Stimulated activated CD4-positive, alpha-beta T cell treated with anti-CD3 and anti-CD28 coated beads, Interleukin-1b, Interleukin-23, amount 100 ng/mL, for 24 hours (primary cell): ENCODE measurements around the gene NHSL2.
"Not testable (repeated sequence)": the region's sequence is repeated elsewhere in the genome, so short reads cannot be mapped to it uniquely, and the experiment has no call there.

Source experiments
- DNase-seq, 4 experiments: peaks; one replicate each; pipeline ENCODE4 v3.0.0-alpha.2; 2020; ENCODE audit warnings: low read depth in 4 of 4, low spot score in 1 of 4

NHSL2 gene

DNA sequence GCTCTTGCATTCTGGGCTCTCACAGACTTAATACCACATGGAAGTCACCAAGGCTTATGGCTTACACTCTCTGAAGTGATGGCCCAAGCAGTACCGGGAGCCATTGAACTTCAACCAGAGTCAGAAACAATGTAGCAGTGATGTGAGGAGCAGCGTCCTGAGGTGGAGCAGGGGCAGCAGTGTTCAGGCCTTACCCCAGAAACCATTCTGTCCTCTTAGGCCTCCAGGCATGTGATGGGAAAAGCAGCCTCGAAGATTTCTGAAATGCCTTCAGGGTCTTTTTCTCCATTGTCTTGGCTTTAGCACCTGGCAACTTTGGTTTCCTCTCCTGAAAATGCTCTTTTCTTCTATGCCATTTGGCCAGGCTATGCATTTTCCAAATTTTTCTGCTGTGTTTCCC lies 248.1 kb downstream of the NHSL2 start:
- no peak for DNase-seq

DNA sequence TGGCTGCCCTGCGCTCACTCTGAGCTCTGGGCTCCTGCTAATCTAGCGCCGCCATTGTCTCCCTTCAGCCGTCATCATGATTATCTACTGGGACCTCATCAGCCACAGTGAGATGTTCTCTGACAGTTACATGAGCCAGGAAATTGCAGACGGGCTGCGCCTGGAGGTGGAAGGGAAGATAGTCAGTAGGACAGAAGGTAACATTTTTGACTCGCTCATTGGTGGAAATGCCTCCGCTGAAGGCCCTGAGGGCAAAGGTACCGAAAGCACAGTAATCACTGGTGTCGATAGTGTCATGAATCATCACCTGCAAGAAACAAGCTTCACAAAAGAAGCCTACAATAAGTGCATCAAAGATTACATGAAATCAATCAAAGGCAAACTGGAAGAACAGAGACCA lies 249.1 kb downstream of the NHSL2 start:
- DNase-seq: no peak

GRCh38 chrX:72165551-72165950 lies 254.9 kb downstream of the NHSL2 start:
- DNase-seq: no peak

DNA sequence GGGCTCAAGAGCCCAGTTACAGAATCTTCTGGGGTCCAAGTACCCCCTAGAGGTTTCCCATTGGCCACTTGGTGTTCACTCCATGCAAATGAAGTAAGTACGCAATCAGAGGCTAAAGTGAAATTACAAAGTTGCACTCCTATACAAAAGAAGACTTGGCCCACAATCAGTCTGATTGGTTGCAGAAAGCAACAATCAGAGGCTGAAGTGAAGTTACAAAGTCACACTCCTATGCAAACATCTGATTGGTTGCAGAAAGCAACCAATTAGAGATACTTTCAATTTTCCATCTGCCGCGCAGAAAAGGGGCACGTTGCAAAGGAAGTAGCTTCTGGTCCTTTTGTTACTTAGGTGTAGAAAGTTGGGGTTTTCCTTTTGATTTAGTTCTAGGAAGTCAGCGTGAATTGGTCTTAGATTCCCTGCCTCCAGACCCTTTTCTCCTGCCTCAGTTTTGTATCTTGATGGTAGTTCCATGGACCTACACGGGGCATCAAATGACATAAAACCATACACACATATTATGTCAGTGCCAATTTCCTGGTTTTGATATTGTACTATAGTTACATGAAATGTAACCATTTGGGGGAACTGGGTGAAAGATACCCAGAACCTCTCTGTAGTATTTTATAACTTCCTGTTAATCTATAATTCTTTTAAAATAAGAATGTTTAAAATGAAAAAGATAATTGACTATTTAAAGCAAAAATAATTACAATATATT lies 258.5 kb downstream of the NHSL2 start:
- no peak for DNase-seq

DNA sequence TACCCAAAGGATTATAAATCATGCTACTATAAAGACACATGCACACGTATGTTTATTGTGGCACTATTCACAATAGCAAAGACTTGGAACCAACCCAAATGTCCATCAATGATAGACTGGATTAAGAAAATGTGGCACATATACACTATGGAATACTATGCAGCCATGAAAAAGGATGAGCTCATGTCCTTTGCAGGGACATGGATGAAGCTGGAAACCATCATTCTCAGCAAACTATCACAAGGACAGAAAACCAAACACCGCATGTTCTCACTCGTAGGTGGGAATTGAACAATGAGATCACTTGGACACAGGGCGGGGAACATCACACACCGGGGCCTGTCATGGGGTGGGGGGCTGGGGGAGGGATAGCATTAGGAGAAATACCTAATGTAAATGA lies 265.6 kb downstream of the NHSL2 start:
- DNase-seq: not testable (repeated sequence)

GRCh38 chrX:72176981-72177380 lies 266.3 kb downstream of the NHSL2 start:
- DNase-seq: no peak

GRCh38 chrX:72180539-72180938 lies 269.9 kb downstream of the NHSL2 start:
- DNase-seq: no peak

DNA sequence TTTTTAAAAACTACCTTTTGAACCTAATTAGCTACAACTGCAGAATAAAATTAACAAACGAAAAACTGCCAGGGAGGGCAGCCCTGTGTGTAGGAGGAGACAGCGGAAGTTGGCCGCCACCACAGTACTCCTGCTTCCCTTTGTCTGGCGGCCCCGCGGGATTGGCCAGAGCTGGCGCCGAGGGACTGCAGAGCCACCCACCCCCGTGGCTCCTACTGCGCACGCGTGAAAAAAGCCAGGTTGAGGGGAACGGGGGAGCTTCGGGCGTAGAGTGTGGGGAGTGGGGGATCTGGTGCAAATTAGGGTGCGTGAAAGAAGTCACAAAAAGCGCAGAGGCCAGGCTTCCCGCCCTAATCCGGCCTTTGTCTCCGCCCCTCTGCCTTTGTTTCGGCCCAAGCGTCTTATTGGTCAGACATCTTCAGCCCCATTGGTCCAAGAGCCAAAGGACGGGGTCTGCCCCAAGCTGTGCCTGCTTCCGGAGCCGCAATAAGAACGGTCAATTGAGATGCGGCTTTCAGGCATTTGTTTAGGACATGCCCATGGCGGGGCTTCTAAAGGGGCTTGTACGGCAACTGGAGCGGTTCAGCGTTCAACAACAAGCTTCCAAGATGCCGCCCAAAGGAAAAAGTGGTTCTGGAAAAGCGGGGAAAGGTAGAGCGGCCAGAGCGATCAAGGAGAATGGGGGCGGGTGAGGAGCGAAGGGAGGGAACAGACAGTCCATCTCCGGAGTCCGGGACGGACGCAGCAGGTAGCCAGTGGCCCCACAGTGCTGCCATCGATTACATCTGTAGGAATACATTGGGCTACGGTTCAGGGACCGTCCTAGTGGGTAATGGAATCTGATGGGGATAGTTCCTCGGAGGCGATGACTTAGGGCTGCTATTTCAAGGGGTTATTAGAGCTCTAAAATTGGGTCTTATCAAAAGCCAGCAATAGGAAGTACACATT lies 270.8 kb downstream of the NHSL2 start, which contains the start of gene PIN4:
TSS of gene PIN4 (plus strand) at position 580 of the 948 bp plus-strand sequence. CDS start at position 609, 29 bp downstream.
- DNase-seq: peak; percentile 39 to 73 (median 56)

GRCh38 chrX:72182924-72183323 lies 272.3 kb downstream of the NHSL2 start:
- DNase-seq: no peak

- DNase-seq: no peak
Measured at GRCh38 chrX:72201836-72202536, 291.3 kb downstream of the NHSL2 start.
